ENCODE measurements around the gene ZBTB45. TPM values are rescaled to one million over a fixed set of nuclear protein-coding genes. Genes with fewer than 3 reads are reported as not detected.
A peak's percentile ranks its signal among the peaks of the same experiment; 100 is the strongest.

The ZBTB45 gene
- total RNA-seq, 1 experiment from 2014 or later, result 19.7 TPM

DNA sequence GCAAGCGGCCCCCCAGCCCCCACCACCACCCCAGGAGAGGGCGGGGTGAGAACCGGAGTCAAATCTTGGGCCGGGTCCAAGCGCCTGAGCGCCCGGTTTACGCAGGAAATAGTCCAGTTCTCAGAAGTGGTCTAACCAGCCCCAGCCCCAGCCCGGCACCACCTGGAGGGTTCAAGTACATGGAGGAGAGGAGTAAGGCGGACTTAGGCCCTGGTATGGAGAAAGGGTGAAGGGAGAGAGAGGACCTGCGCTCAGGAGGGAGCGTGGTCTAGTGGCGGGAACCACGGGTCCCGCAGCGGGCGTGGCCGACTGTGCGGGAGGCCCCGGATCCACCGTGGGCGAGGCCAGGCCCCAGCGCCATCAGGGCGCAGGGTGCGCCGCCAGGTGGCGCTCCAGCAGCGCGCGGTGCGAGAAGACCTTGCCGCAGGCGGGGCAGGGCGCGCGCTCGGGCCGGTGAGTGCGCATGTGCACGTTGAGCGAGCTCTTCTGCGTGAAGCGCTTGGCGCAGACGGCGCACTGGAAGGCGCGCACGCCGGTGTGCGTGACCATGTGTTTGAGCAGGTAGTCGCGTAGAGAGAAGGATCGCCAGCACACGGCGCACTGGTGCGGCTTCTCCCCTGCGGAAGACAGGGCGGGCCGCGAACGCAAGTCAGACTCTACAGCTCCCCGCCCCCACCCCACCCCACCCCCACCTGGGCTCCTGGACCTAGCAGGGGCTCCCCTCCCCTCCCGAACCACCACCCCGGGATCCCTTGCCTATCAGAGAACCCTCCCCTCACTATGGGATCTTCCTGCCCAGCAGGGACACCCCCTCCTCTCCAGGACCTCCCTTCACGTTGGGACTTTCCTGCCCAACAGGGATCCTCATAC lies 5.7 kb downstream of the ZBTB45 start (continued):
- TF ChIP-seq RELA (CRISPR knock-in tag; IDR thresholded peaks at IDR 0.05; ENCODE audit: borderline replicate concordance), result peak; percentile 52
- TF ChIP-seq, protein P1, sequence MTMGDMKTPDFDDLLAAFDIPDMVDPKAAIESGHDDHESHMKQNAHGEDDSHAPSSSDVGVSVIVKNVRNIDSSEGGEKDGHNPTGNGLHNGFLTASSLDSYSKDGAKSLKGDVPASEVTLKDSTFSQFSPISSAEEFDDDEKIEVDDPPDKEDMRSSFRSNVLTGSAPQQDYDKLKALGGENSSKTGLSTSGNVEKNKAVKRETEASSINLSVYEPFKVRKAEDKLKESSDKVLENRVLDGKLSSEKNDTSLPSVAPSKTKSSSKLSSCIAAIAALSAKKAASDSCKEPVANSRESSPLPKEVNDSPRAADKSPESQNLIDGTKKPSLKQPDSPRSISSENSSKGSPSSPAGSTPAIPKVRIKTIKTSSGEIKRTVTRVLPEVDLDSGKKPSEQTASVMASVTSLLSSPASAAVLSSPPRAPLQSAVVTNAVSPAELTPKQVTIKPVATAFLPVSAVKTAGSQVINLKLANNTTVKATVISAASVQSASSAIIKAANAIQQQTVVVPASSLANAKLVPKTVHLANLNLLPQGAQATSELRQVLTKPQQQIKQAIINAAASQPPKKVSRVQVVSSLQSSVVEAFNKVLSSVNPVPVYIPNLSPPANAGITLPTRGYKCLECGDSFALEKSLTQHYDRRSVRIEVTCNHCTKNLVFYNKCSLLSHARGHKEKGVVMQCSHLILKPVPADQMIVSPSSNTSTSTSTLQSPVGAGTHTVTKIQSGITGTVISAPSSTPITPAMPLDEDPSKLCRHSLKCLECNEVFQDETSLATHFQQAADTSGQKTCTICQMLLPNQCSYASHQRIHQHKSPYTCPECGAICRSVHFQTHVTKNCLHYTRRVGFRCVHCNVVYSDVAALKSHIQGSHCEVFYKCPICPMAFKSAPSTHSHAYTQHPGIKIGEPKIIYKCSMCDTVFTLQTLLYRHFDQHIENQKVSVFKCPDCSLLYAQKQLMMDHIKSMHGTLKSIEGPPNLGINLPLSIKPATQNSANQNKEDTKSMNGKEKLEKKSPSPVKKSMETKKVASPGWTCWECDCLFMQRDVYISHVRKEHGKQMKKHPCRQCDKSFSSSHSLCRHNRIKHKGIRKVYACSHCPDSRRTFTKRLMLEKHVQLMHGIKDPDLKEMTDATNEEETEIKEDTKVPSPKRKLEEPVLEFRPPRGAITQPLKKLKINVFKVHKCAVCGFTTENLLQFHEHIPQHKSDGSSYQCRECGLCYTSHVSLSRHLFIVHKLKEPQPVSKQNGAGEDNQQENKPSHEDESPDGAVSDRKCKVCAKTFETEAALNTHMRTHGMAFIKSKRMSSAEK (CRISPR knock-in tag; IDR thresholded peaks at IDR 0.05; ENCODE audit: borderline replicate concordance), result no peak
- TF ChIP-seq GTF2I (CRISPR knock-in tag; conservative IDR thresholded peaks at IDR 0.05), result no peak
- no peak for TF ChIP-seq NR2C2 (CRISPR knock-in tag; IDR thresholded peaks at IDR 0.05)
- peak; percentile 95 for TF ChIP-seq ETV6 (CRISPR knock-in tag; IDR thresholded peaks at IDR 0.05)
- no peak for TF ChIP-seq NFYB (CRISPR knock-in tag; conservative IDR thresholded peaks at IDR 0.05; ENCODE audit: low read depth)
- TF ChIP-seq CREM (CRISPR knock-in tag; IDR thresholded peaks at IDR 0.05), result 0 out of 2 replicates have a peak, but pooled peaks have one; percentile 54
- no peak for TF ChIP-seq TEAD4 (CRISPR knock-in tag; IDR thresholded peaks at IDR 0.05)
- TF ChIP-seq, protein P2, sequence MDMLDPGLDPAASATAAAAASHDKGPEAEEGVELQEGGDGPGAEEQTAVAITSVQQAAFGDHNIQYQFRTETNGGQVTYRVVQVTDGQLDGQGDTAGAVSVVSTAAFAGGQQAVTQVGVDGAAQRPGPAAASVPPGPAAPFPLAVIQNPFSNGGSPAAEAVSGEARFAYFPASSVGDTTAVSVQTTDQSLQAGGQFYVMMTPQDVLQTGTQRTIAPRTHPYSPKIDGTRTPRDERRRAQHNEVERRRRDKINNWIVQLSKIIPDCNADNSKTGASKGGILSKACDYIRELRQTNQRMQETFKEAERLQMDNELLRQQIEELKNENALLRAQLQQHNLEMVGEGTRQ (CRISPR knock-in tag; IDR thresholded peaks at IDR 0.05), result peak; percentile 61
- TF ChIP-seq, protein P3, sequence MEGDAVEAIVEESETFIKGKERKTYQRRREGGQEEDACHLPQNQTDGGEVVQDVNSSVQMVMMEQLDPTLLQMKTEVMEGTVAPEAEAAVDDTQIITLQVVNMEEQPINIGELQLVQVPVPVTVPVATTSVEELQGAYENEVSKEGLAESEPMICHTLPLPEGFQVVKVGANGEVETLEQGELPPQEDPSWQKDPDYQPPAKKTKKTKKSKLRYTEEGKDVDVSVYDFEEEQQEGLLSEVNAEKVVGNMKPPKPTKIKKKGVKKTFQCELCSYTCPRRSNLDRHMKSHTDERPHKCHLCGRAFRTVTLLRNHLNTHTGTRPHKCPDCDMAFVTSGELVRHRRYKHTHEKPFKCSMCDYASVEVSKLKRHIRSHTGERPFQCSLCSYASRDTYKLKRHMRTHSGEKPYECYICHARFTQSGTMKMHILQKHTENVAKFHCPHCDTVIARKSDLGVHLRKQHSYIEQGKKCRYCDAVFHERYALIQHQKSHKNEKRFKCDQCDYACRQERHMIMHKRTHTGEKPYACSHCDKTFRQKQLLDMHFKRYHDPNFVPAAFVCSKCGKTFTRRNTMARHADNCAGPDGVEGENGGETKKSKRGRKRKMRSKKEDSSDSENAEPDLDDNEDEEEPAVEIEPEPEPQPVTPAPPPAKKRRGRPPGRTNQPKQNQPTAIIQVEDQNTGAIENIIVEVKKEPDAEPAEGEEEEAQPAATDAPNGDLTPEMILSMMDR (IDR thresholded peaks at IDR 0.05), result peak; percentile 89
- no peak for TF ChIP-seq MXD4 (CRISPR knock-in tag; IDR thresholded peaks at IDR 0.05; ENCODE audit: borderline replicate concordance)

DNA sequence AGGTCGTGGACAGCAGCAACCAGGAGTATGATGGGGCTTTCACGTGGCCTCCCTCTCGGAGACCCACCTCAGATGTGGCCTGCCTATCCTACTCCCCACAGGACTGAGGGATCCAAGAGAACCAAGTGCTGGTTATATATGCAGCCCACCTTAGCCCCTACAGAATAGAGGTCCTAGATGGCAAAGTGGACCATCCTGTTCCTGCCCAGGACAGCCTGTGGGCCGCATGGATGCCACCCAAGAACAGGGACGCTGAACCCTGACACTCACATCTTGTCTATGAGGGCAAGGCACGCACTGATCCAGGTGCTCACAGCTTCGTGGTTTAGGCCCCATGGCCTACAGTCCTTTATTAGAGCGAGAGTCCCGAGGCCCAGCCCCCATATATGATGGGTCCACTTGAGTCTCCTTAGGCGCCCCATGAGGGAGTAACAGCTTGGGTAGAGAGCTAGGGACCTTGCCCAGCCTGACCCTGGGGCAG lies 6.4 kb downstream of the ZBTB45 start:
- H3K4me1 Mint-ChIP-seq, result peaks cover 21% of the 10 kb centered on the region
- H3K36me3 Mint-ChIP-seq, result peaks cover 5% of the 10 kb centered on the region
- peaks cover 12% of the 10 kb centered on the region for H3K27me3 Mint-ChIP-seq (ENCODE audit: low read depth)
- no peak overlapping the region for H3K27ac Mint-ChIP-seq
- ATAC-seq (no peak), DNase-seq (ENCODE audit: low spot score) (no peak)
- no peaks in the 10 kb centered on the region for H3K9me3 Mint-ChIP-seq
- no peak overlapping the region for H3K4me3 Mint-ChIP-seq
- CTCF ChIA-PET, result interaction anchor here (1.0 to 2.7 kb wide), 26 partner anchors 9 to 285 kb away, joined by 3 to 33 read pairs (median 7); partner anchors contain the start of genes CHMP2A, TRIM28, UBE2M and ZNF324B
- TF ChIP-seq ETV6 (CRISPR knock-in tag; IDR thresholded peaks at IDR 0.05), result no peak
- TF ChIP-seq EMX1 (CRISPR knock-in tag; IDR thresholded peaks at IDR 0.05), result no peak
- TF ChIP-seq TEAD1 (CRISPR knock-in tag; IDR thresholded peaks at IDR 0.05), result no peak
- TF ChIP-seq NR2C2 (CRISPR knock-in tag; IDR thresholded peaks at IDR 0.05), result no peak
- POLR2A ChIA-PET, result interaction anchor here (0.7 to 1.7 kb wide), 2 partner anchors 14 to 31 kb away, joined by 6 to 8 read pairs; partner anchors contain the start of gene TRIM28

DNA sequence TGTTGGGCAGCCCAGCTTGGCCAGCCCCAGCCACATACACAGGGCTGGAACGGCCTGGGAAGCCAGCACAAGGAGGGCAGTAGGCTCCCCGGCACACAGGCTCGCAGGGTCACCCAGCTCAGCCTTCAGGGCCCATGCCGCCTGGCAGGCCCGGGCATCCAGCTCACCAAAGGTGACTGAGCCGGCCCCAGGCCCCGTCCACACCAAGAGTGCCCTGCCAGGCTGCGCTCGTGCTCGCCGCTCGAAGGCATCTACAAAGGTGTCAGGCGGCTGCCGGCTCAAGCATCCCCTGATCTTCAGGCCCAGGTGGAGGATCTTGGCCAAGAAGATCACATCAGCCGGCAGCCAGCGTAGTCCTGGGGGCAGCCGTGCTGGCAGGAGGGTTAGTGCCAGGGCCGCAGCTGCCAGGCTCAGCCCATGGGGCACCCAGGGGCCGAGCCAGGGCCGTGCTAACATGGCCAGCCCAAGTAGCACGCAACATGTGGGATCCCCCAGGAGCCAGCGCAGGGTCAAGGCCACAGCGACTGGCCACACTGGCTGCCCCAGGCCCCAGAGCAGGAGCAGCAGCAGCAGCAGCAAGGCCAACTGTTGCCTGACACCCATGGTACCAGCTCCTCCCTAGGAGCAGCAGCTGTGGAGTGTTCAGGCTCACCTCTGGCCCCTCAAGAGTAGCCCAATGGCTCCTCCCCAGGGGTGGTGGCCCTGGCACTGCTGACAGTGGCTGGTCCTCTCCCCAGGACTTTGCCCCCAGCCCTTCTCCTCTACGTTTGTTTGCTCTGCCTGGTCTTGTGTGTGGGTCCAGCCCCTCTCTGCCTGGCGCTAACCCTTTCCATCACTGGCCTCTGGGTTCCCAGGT lies 8.0 kb downstream of the ZBTB45 start, which contains the start of gene SLC27A5:
SLC27A5 (minus strand) TSS at position 640 of the 856 bp plus-strand sequence; CDS start at position 603, 37 bp downstream.
- ATAC-seq, result no peak
- Mint-ChIP-seq H3K27me3 (ENCODE audit: low read depth) (peaks cover 20% of the 10 kb centered on the region), H3K4me3 (no peak within 1 kb of the TSS), H3K9me3 (peaks cover 11% of the 10 kb centered on the region), H3K27ac (no peak within 1 kb of the TSS), H3K4me1 (peaks cover 18% of the 10 kb centered on the region), H3K36me3 (peaks cover 15% of the 10 kb centered on the region)
- ChIA-PET POLR2A (interaction anchor here (0.8 kb wide), 1 partner anchor 44 kb away, joined by 3 read pairs; no protein-coding TSS in a partner anchor), CTCF (no interaction called here)
- TF ChIP-seq, protein P4, sequence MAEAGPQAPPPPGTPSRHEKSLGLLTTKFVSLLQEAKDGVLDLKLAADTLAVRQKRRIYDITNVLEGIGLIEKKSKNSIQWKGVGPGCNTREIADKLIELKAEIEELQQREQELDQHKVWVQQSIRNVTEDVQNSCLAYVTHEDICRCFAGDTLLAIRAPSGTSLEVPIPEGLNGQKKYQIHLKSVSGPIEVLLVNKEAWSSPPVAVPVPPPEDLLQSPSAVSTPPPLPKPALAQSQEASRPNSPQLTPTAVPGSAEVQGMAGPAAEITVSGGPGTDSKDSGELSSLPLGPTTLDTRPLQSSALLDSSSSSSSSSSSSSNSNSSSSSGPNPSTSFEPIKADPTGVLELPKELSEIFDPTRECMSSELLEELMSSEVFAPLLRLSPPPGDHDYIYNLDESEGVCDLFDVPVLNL (CRISPR knock-in tag; IDR thresholded peaks at IDR 0.05; ENCODE audit: borderline replicate concordance, low read depth), result no peak
- TF ChIP-seq, protein P5, sequence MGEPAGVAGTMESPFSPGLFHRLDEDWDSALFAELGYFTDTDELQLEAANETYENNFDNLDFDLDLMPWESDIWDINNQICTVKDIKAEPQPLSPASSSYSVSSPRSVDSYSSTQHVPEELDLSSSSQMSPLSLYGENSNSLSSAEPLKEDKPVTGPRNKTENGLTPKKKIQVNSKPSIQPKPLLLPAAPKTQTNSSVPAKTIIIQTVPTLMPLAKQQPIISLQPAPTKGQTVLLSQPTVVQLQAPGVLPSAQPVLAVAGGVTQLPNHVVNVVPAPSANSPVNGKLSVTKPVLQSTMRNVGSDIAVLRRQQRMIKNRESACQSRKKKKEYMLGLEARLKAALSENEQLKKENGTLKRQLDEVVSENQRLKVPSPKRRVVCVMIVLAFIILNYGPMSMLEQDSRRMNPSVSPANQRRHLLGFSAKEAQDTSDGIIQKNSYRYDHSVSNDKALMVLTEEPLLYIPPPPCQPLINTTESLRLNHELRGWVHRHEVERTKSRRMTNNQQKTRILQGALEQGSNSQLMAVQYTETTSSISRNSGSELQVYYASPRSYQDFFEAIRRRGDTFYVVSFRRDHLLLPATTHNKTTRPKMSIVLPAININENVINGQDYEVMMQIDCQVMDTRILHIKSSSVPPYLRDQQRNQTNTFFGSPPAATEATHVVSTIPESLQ (CRISPR knock-in tag; IDR thresholded peaks at IDR 0.05), result no peak
- TF ChIP-seq CBFB (CRISPR knock-in tag; IDR thresholded peaks at IDR 0.05; ENCODE audit: low read depth), result no peak
- no peak for DNase-seq (ENCODE audit: low spot score)

Measured in WTC11 (cell line).